HAP-1 (cell line): ENCODE data around the gene MET.

ENCODE experiments used
- DNase-seq, 2 experiments: peaks; one replicate each; pipeline ENCODE4 v3.0.0-alpha.2; 2016 to 2020; ENCODE audit warnings: low spot score in 2 of 2
- H3K27me3 ChIP-seq: fragments of 250-450 bp; sonication (Bioruptor Pico); 2 replicates; pipeline ENCODE4 v1.5.1; 2020; ENCODE audit warnings: low read depth, mild to moderate bottlenecking, moderate library complexity
- H3K36me3 ChIP-seq: fragments of 250-450 bp; sonication (Bioruptor Pico); replicated peaks from 2 replicates; pipeline ENCODE4 v1.5.1; 2020; ENCODE audit warnings: mild to moderate bottlenecking
- H3K4me1 ChIP-seq: fragments of 250-450 bp; sonication (Bioruptor Pico); 2 replicates; pipeline ENCODE4 v1.5.1; 2020; ENCODE audit warnings: mild to moderate bottlenecking
- H3K4me3 ChIP-seq: fragments of 250-450 bp; sonication (Bioruptor Pico); 2 replicates; pipeline ENCODE4 v1.5.1; 2020; ENCODE audit warnings: mild to moderate bottlenecking, moderate library complexity
- H3K9me3 ChIP-seq: fragments of 250-450 bp; sonication (Bioruptor Pico); 2 replicates; pipeline ENCODE4 v1.5.1; 2020; ENCODE audit warnings: mild to moderate bottlenecking, moderate library complexity
- in situ Hi-C: fragments of 300-500 bp; cut with MboI; formaldehyde crosslinking; loops from 3 replicates; pipeline ENCODE4 v1.14.3; 2020; ENCODE audit warnings: low sequenced_read_pairs, inconsistent platforms, mixed read lengths

MET gene

DNA sequence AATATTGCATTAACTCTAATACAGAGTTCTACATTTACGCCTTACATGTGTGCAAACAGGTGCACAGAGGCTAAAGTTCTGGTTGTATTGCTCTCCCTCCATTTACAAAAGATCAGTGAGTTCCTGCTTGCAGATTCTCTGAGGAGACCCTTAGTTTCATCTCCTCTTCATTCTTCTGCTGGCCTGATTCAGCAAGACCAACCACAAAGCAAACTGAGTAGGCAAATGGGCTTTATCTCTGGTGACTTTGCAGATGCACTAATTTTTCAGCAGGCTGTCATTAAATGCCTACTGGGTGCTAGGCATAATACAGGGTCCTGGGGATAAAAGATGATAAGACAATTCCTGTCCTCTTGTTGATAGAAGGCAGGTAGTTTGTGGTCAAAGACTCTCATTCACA lies 56.4 kb downstream of the MET start:
- in situ Hi-C loops = no loop called here
- DNase-seq = no peak
- H3K36me3 ChIP-seq = no peaks in the 10 kb centered on the region
- H3K4me3 ChIP-seq = no peak overlapping the region
- H3K9me3 ChIP-seq = no peaks in the 10 kb centered on the region
- H3K4me1 ChIP-seq = peaks cover 23% of the 10 kb centered on the region
- no peaks in the 10 kb centered on the region for H3K27me3 ChIP-seq

DNA sequence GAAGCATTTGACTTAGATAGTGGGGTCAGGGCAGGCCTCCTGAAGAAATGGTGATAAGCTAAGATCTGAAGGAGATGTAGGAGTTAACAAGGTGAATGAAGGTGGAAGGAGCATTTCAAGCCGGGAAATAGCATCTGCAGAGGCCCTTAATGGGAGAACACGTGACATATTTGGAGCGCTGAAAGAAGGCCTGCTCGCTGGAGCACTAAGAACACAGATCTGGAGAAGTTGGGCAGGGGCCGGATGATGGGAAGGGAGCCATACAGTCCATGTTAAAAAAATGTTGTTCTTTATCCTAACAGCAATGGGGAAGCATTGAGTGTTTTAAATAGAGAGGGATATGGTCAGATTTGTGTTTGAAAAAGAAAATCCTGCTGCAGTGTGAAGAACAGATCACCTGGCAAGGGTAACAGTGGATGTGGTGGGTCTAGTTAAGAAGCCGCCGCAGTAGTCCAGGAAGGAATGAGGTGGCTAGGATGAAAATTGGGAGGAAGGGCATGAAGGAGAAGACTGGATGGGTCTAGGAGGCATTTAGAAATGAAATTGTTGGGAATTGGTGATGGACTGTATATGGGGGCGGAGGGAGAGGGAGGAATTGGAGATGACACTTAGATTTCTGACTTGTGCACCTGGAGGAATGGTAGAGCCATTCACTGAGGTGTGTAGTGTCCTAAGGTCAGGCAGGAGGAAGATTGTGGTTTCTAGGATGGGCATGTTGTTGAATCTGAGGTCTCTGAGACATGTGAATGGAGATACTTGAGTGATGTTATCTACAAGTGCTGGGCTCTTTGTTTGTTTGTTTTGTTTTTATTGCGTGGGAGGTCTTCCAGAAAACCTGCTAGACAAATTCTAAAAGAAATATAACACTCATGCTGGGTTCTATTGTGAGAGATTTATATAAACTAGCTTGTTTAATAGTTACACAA lies 58.4 kb downstream of the MET start:
- Histone ChIP-seq H3K9me3 (no peaks in the 10 kb centered on the region), H3K36me3 (no peaks in the 10 kb centered on the region), H3K4me3 (no peak overlapping the region), H3K4me1 (peaks cover 42% of the 10 kb centered on the region), H3K27me3 (no peaks in the 10 kb centered on the region)
- DNase-seq = no peak
- in situ Hi-C loops = no loop called here

DNA sequence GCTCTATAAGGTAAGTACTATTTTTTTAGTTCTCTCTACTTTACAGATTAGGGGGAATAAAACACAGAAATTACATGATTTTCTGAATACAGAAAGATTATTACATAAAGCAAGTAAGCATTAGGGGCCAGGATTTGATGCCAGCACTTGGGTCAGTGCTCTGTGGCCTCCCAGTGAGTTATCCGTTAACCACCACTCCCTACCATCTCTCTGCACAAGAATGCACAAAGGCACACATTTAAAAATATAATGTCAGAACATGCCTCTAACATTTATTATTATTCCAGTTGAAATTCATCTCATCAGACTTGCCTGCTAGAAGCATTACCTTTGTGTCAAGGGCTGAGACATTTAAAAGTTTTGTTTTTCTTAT lies 59.0 kb downstream of the MET start:
- DNase-seq = no peak
- Histone ChIP-seq H3K4me3 (no peak overlapping the region), H3K27me3 (no peaks in the 10 kb centered on the region), H3K36me3 (no peaks in the 10 kb centered on the region), H3K4me1 (peaks cover 43% of the 10 kb centered on the region), H3K9me3 (no peaks in the 10 kb centered on the region)
- in situ Hi-C loops = no loop called here

GRCh38 chr7:116731445-116732335 lies 59.7 kb downstream of the MET start:
- no peak for DNase-seq
- in situ Hi-C loops = no loop called here
- Histone ChIP-seq H3K4me1 (peaks cover 49% of the 10 kb centered on the region), H3K4me3 (no peak overlapping the region), H3K36me3 (no peaks in the 10 kb centered on the region), H3K27me3 (no peaks in the 10 kb centered on the region), H3K9me3 (no peaks in the 10 kb centered on the region)

DNA sequence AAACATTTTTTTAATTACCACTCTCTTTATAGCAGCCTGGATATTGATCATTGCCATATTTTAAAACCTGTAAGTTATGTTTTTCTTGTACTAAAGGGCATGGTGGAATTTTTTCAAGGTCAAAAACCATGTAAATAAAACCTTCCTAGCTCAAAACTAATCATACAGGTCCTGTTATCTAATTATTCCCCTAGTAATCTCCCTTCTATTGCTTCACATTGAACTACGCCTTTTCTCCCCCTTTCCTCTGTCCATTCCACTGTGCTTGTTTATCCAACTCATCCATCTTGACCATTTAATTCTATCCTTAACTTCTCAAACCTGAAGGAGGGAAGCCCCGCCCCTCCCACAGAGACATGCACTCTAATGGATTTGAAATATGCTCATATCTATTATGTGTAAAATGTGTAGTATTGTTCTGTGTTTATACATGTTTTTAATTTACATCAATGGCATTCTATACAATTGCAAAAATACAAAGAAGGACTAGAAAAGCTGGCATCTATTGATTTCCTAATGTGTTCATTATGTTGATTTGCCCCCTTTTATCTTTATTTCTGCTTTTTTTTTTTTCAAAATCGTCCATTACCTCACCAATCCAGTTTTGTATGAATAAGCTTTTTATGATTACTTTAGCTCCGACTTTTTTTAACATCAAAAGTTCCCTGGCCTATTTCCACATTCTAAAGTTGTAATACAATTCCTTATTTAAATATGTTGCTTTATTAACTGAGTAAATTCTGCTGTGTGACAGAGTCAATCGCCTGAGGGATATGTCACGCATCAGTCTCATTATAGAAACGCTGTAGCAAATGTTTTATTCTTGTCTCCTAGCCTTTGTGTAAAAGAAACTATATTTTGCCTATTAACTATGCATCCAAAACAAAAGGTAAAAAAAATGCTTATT lies 61.0 kb downstream of the MET start:
- DNase-seq = peak; percentile 72 to 81
- no peak overlapping the region for H3K4me3 ChIP-seq
- peaks cover 63% of the 10 kb centered on the region for H3K4me1 ChIP-seq
- H3K36me3 ChIP-seq = no peaks in the 10 kb centered on the region
- no peaks in the 10 kb centered on the region for H3K9me3 ChIP-seq
- in situ Hi-C loops = no loop called here
- H3K27me3 ChIP-seq = no peaks in the 10 kb centered on the region

GRCh38 chr7:116733924-116734580 lies 62.1 kb downstream of the MET start:
- peaks cover 73% of the 10 kb centered on the region for H3K4me1 ChIP-seq
- no peak overlapping the region for H3K4me3 ChIP-seq
- no peaks in the 10 kb centered on the region for H3K27me3 ChIP-seq
- in situ Hi-C loops = no loop called here
- no peak for DNase-seq
- no peaks in the 10 kb centered on the region for H3K9me3 ChIP-seq
- no peaks in the 10 kb centered on the region for H3K36me3 ChIP-seq

DNA sequence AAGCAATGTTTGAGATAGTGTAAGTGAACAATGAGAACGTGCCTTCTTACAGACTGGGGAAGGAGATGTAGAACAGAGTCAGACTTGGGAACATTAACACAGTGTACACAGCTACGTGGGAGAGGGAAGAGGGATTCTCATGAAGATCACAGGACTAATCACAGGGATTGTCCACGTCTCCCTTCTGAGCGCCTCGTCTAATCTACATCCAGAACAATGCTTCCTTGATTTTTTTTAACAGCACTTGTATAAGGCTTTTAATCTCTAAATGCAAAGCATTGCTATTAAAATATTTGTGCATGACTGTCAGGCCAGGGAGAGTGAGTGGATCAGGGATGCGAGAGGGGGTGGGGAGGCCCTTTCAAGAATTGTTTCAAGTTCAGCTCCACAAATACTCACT lies 62.7 kb downstream of the MET start:
- H3K27me3 ChIP-seq = no peaks in the 10 kb centered on the region
- peaks cover 75% of the 10 kb centered on the region for H3K4me1 ChIP-seq
- H3K4me3 ChIP-seq = no peak overlapping the region
- in situ Hi-C loops = no loop called here
- H3K36me3 ChIP-seq = no peaks in the 10 kb centered on the region
- no peaks in the 10 kb centered on the region for H3K9me3 ChIP-seq
- DNase-seq = peak; percentile 40 to 54

DNA sequence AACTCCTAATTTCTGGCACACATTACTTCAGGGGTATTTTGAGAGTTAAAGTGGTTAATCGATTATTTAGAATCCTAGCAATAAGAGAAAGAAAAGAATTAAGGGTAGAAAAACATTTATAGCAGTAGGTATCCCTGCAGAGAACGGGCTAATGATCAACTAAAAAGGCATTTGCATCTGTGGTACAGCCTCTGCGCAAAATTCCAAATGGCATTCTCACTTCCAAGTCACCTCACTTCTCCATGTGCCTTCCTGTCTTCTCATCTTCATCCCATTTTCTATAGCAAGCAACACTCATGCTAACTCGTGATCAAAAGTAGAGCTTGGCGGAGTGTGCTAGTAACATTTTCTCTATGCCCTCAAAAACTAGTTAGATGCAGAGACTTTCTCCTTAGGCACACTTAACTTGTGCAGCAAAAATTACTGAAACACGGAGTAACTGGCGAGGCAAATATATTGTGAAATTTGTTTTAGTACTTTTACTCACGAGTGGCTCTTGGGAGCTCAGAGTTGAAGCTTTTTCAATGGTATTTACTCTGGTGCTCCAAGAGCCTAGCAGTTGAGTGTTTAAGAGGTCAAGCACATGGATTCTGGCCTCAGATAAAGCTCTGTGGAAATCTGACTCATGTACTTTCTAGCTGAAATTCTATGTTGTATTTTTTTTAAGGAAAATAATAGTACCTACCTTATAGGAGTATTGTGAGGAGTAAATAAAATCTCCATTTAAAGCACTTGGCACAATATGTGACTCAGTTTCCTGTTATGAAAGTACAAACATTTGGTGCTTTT lies 65.1 kb downstream of the MET start:
- DNase-seq = no peak
- in situ Hi-C loops = no loop called here
- H3K4me3 ChIP-seq = no peak overlapping the region
- 0 out of 2 replicates have a peak, but pooled peaks cover 3% of the 10 kb centered on the region for H3K36me3 ChIP-seq
- H3K27me3 ChIP-seq = no peaks in the 10 kb centered on the region
- H3K9me3 ChIP-seq = no peaks in the 10 kb centered on the region
- peaks cover 62% of the 10 kb centered on the region for H3K4me1 ChIP-seq

DNA sequence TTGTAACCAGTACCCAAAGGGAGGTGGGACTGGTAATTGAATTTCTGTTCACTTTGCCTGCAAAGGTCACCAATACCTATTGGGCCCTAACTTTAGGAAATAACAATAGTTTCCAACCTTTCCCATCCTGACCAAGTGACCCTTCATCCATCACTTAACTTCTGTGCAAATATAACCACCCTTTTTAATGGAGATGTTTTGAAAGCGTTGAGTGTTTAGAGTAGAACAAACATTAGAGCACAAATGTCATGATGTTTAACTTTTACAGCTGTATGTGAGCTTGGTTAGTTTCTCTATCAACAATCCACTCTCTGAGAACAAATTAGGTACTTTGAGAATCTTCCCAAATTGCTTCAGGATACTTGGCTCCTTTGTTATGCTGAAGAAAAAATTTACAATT lies 66.4 kb downstream of the MET start:
- H3K9me3 ChIP-seq = no peaks in the 10 kb centered on the region
- 0 out of 2 replicates have a peak, but pooled peaks cover 3% of the 10 kb centered on the region for H3K36me3 ChIP-seq

GRCh38 chr7:116739307-116739706 lies 67.3 kb downstream of the MET start:
- H3K4me1 ChIP-seq = peaks cover 43% of the 10 kb centered on the region
- H3K4me3 ChIP-seq = no peak overlapping the region
- H3K36me3 ChIP-seq = 0 out of 2 replicates have a peak, but pooled peaks cover 3% of the 10 kb centered on the region
- H3K9me3 ChIP-seq = no peaks in the 10 kb centered on the region
- H3K27me3 ChIP-seq = no peaks in the 10 kb centered on the region
- in situ Hi-C loops = no loop called here
- DNase-seq = no peak

More for the DNA sequence above, 66.4 kb downstream of the MET start:
- Histone ChIP-seq H3K4me3 (no peak overlapping the region), H3K4me1 (peaks cover 52% of the 10 kb centered on the region), H3K27me3 (no peaks in the 10 kb centered on the region)
- peak in 1 of 2 experiments; percentile 63 for DNase-seq
- in situ Hi-C loops = no loop called here

- Histone ChIP-seq H3K4me3 (no peak overlapping the region), H3K4me1 (peaks cover 33% of the 10 kb centered on the region), H3K36me3 (0 out of 2 replicates have a peak, but pooled peaks cover 3% of the 10 kb centered on the region), H3K9me3 (no peaks in the 10 kb centered on the region), H3K27me3 (no peaks in the 10 kb centered on the region)
- in situ Hi-C loops = no loop called here
- DNase-seq = no peak
Observed at GRCh38 chr7:116740231-116740630, 68.2 kb downstream of the MET start.

GRCh38 chr7:116740755-116741462 lies 68.9 kb downstream of the MET start:
- DNase-seq = no peak
- Histone ChIP-seq H3K4me1 (peaks cover 33% of the 10 kb centered on the region), H3K4me3 (no peak overlapping the region), H3K9me3 (no peaks in the 10 kb centered on the region), H3K36me3 (0 out of 2 replicates have a peak, but pooled peaks cover 3% of the 10 kb centered on the region), H3K27me3 (no peaks in the 10 kb centered on the region)
- in situ Hi-C loops = no loop called here
